H1 (cell line): ENCODE measurements around the gene TSPAN4. TPM values are rescaled to one million over a fixed set of nuclear protein-coding genes. Genes with fewer than 3 reads are reported as not detected.

Experiments
- BACH1 ChIP-seq: IDR thresholded peaks from 2 replicates; pipeline ENCODE4 v1.6.1; 2012; ENCODE audit warnings: low read length, improper control_type of control experiment
- GTF2F1 ChIP-seq: IDR thresholded peaks from 2 replicates; pipeline ENCODE4 v1.6.1; 2012; ENCODE audit warnings: low read depth, low read length, improper control_type of control experiment, borderline replicate concordance
- KDM1A ChIP-seq: fragments of 200-600, 300-600 bp; sonication (generic); IDR thresholded peaks from 2 replicates; pipeline ENCODE4 v1.7.1; 2016; ENCODE audit warnings: mild to moderate bottlenecking, low read length, borderline replicate concordance
- SIN3A ChIP-seq, 2 experiments: IDR thresholded peaks in 1 of 2; conservative IDR thresholded peaks in 1 of 2; 2 replicates each; pipeline ENCODE4 v1.6.1; 2011 to 2012; ENCODE audit warnings: low read length in 2 of 2, improper control_type of control experiment in 1 of 2, low read depth in 1 of 2, mild to moderate bottlenecking in 1 of 2
- TBP ChIP-seq: IDR thresholded peaks from 2 replicates; pipeline ENCODE4 v1.6.1; 2011; ENCODE audit warnings: low read depth, low read length, improper control_type of control experiment
- TCF12 ChIP-seq: IDR thresholded peaks from 2 replicates; pipeline ENCODE4 v1.6.1; 2011; ENCODE audit warnings: low read depth, mild to moderate bottlenecking, low read length
- polyA plus RNA-seq, 7 experiments: library from polyadenylated mRNA; depleted of rRNA in 3 of 7; stranded (reverse) in 5 of 7; unstranded in 2 of 7; fragments of >200 nt in 5 of 7; fragments of 200-250 nt in 2 of 7; gene quantifications; 1 replicate in 5 of 7; 2 replicates in 1 of 7; 4 replicates in 1 of 7; pipeline versions ENCODE4 v1.2.1 to v1.2.3, GENCODE V29; 2011 to 2013; ENCODE audit warnings: missing spikeins in 2 of 7, mixed read lengths in 2 of 7
- total RNA-seq: library from RNA; stranded (reverse); fragmentation: NEBNext Ultra II Directional; extraction: Animal tissue kit (Norgen Biotek cat#: 25700); gene quantifications from 2 replicates; pipeline ENCODE4 v1.2.1, GENCODE V29; 2021

Gene TSPAN4
- total and polyA plus RNA-seq, 2 of the 8 experiments (the other 6 are each of a cell fraction or from before 2014, with no cell fraction given) = 74.1 to 145 TPM

DNA sequence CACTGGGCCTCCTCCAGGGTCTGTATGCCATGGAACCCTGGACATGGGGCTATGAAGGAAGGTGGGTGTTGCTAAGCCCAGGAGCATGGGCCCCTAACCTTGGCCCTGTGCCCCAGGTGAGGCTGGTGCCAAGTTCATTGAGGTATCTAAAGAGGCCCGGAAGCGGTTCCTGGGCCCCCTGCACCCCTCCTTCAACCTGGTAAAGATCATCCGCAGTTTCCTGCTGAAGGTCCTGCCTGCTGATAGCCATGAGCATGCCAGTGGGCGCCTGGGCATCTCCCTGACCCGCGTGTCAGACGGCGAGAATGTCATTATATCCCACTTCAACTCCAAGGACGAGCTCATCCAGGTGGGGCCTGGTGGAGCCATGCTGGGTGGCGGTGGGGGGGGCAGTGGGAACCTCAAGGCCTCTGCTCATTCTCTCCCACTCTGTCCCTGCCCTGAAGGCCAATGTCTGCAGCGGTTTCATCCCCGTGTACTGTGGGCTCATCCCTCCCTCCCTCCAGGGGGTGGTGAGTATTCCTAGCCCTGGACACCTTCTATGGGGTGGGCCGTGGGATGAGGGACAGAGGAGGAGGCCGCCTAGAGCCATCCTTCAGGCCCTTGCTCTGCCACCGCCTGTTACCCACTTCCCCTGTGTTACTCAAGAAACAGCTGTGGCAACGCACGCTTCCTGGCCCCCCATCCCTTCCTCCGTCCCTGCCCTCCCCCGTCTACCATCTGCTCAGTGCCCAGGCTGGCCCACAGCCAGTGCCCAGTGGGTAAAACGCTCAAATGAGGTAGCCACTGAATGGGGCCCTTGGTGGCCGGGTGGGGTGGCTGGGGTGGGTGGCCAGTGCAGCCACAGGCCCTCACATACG, 20.9 kb upstream of the TSPAN4 start (continued):
- TF ChIP-seq SIN3A (conservative IDR thresholded peaks at IDR 0.05 in 1 of 2, IDR thresholded peaks at IDR 0.05 in 1 of 2; ENCODE audit: low read depth in 1 of 2, low read length in 2 of 2) (no peak), KDM1A (no peak), TBP (no peak), GTF2F1 (no peak), BACH1 (no peak), TCF12 (no peak)
